Measurements from ENCODE around the gene TRAF7.
A peak's percentile ranks its signal among the peaks of the same experiment; 100 is the strongest.

Gene TRAF7

DNA sequence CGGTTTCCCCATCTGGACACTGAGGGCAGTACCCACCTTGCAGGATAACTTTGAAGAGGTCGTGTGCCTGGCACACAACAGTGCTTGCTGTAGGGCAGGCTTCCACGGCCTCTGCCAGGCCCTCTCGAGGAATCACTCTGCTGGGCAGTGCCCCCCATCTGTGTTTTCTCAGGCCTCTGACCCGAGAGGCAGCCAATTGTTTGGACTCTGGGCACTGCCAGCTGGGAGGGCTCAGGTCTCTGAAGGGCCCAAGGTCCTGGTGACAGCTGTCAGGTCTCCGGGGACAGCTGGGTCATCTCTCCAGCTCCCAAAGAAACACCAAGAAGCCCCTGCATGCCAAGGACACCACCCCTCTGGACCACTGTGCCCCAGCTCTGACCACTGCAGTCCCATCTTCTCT is 8.2 kb upstream of the TRAF7 start:
- DNase-seq (ENCODE audit: low spot score): no peak
- H3K4me3 ChIP-seq: no peak overlapping the region
- peak overlapping the region; percentile 47 to 70 for H3K27ac ChIP-seq
- TF ChIP-seq, protein P1, sequence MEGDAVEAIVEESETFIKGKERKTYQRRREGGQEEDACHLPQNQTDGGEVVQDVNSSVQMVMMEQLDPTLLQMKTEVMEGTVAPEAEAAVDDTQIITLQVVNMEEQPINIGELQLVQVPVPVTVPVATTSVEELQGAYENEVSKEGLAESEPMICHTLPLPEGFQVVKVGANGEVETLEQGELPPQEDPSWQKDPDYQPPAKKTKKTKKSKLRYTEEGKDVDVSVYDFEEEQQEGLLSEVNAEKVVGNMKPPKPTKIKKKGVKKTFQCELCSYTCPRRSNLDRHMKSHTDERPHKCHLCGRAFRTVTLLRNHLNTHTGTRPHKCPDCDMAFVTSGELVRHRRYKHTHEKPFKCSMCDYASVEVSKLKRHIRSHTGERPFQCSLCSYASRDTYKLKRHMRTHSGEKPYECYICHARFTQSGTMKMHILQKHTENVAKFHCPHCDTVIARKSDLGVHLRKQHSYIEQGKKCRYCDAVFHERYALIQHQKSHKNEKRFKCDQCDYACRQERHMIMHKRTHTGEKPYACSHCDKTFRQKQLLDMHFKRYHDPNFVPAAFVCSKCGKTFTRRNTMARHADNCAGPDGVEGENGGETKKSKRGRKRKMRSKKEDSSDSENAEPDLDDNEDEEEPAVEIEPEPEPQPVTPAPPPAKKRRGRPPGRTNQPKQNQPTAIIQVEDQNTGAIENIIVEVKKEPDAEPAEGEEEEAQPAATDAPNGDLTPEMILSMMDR (IDR thresholded peaks at IDR 0.05): no peak

DNA sequence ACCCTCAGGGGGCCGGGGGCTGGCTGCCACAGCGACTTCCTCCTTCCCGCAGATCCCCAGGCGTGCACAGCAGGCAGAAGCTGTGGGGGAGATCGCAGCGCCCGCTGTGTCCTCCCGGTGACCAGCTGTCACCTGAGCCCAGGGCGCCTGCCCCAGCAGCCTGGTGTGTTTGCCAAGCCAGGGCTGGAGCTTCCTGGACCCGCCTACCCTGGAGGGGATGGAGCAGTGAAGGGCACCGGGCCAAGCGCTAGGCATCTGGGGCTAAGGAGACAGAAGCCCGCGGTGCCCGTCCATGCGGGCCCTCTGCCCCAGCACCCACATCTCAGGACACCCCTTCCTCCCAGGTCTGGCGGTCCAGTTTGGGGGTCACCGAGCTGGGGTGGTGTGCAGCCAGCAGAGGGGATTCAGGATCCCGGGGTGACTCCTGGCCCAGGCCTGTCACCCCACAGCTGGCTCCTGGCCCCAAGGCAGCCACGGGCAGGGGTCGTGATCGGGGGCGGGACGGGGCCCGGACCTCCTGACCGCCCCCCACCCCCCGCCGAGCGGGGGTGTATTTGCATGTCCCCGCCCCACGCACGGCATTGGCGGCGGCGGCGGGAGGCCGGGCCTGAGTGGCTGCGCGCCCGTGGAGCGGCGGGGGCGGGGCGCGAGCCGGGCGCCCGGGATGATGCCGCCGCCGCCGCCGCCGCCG is 7.5 kb upstream of the TRAF7 start, which contains the start of gene RAB26:
TSS of gene RAB26 (plus strand) at position 645 of the 691 bp plus-strand sequence. CDS start 159 bp downstream, outside the sequence.
- TF ChIP-seq, protein P1 (IDR thresholded peaks at IDR 0.05): no peak
- peak within 1 kb of the TSS; percentile 47 to 70 for H3K27ac ChIP-seq
- peak within 1 kb of the TSS; percentile 70 for H3K4me3 ChIP-seq
- DNase-seq (ENCODE audit: low spot score): no peak

DNA sequence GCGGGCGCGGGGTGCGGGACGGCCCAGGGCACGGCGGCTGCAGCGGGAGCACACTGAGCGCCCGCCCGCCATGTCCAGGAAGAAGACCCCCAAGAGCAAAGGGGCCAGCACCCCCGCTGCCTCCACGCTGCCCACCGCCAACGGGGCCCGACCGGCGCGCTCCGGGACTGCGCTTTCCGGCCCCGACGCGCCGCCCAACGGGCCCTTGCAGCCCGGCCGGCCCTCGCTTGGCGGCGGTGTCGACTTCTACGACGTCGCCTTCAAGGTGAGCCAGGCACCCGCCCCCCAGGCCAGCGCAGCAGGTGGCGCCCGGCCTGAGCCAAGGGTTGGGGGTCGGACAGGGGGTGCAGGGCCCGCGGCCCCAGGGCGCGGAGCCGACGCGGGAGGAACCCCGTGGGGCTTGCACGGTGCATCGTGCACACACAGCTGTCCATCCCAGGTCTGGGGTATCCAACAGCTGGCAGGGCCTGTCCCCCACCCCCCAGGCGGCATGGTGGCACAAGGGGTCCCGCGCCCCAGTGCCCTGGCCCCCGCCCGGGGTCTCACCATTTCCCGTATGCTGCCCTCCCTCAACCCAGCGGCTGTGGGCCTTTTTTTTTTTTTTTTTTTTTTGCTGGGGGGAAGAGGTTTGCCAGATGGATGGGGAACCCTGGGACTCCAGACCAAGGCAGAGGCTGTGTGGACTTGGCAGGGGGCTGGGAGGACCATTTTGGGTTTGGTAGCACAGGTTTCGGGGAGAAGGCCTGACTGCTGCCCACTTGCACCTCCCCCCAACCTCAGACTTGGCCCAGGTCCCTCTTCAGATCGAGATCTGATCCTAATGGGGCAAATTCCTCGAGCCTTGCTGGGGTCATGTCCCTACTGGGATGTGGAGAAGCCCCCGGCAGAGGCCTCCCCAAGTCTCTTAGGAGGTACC is 6.6 kb upstream of the TRAF7 start:
- Histone ChIP-seq H3K4me3 (peak overlapping the region; percentile 70), H3K27ac (no peak overlapping the region)
- TF ChIP-seq, protein P1 (IDR thresholded peaks at IDR 0.05): no peak
- DNase-seq (ENCODE audit: low spot score): no peak

DNA sequence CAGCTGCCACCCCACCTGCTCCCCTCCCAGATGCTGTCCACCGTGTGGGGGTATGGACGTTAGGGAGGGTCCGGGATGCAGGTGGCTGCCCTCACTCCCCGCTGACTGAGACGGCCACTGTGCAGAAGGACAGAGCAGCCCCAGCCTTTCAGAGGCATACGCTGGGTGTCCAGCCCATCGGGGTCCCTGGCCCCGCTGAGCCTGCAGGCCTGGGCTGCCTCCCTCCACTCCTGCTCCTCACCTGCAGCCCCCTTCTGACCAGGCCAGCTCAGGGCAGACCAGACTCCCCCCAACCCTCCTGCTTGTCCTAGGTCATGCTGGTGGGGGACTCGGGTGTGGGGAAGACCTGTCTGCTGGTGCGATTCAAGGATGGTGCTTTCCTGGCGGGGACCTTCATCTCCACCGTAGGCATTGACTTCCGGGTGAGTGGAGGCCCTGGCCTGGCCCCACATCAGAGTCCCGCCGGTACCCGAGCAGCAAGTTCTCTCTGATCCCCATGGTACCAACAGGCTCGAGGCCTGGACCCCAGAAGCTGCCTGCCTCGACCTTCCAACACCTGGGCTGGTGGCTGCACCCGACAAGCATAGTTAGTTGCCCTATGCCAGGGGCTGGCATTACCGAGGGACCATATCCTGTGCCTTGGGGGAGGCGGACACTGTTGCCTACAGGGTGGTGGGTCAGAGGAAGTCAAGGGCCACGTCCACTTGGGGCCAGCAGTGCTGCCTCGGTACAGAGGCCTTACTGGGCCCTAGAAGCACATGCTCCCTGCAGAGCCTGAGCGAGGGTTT is 5.8 kb upstream of the TRAF7 start:
- no peak for DNase-seq (ENCODE audit: low spot score)
- TF ChIP-seq, protein P1 (IDR thresholded peaks at IDR 0.05): no peak
- Histone ChIP-seq H3K4me3 (no peak overlapping the region), H3K27ac (no peak overlapping the region)

DNA sequence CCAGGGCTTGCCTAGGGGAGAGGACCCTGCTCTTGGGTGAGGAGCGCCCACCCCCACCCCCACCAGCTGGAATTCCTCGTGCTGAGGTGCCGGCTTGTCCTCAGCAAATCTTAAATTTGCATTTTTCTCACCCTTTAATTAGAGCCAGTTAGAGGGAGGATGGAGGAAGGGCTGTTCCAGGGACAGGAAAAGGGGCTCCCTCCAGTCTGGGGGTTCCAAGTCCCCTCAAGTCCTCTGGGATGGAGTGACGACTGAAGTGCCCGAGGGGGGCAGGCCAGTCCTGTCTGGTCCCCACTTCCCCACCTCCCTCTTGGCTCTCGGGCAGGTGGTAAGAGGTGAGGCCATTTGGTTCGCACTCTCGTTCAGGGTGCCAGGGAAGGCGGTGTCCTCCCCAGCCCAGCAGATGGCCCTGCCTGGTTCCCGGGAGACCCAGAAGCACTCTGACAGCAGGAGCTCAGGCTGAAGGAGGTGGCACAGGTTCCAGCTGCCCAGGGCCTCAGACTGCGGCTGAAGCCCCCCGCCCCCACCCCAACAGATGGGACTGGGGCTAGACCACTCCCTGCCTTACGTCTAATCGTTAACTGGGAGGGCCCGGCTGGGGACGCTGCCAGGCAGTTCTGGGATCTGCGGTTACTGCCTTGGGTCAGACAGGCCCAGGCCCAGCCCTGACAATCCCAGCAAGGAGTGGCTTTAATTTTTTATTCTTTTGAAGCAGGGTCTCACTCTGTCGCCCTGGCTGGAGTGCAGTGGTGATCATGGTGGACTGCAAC is 5.0 kb upstream of the TRAF7 start:
- no peak overlapping the region for H3K27ac ChIP-seq
- no peak for DNase-seq (ENCODE audit: low spot score)
- H3K4me3 ChIP-seq: no peak overlapping the region
- TF ChIP-seq, protein P1 (IDR thresholded peaks at IDR 0.05): no peak
